GM21390 (cell line): Measurements from ENCODE around the gene PRKAB1.
"Not testable (repeated sequence)": the region's sequence is repeated elsewhere in the genome, so short reads cannot be mapped to it uniquely, and the experiment has no call there.

Experiments
- ATAC-seq: cut with Tn5 transposase; IDR thresholded peaks from one replicate; pipeline ENCODE4 v1.9.1; 2021; ENCODE audit not compliant: unreplicated experiment

PRKAB1 gene

GRCh38 chr12:119667577-119668323 is at the start of gene PRKAB1:
TSS of gene PRKAB1 (plus strand) at chr12:119668133. CDS start at chr12:119668245, 112 bp downstream.
- peak; percentile 90 for ATAC-seq

GRCh38 chr12:119618328-119618896 is 49.5 kb upstream of the PRKAB1 start:
- not testable (repeated sequence) for ATAC-seq

- ATAC-seq: no peak
These were observed 47.4 kb upstream of the PRKAB1 start for GRCh38 chr12:119620490-119620889.

DNA sequence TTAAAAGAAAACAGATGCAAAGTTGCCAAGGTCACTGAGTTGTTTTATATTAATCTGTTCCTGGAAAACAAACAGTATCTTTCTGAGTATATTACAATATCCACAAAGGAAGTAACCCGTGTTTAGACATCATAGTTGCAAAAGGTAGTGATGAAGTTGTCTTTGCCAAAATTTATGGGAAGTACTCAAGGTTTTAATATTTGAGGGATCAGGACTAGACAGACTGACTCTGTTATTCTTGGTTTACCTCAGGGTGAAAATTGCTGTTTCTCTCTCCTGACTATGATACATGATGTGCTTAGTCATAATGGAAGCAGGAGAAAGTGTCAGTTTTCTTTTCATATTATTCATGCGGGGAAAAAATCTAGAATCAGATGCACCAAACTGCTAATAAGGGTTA is 46.1 kb upstream of the PRKAB1 start:
- ATAC-seq: no peak

- no peak for ATAC-seq
These were observed 43.0 kb upstream of the PRKAB1 start for GRCh38 chr12:119624966-119625365.

DNA sequence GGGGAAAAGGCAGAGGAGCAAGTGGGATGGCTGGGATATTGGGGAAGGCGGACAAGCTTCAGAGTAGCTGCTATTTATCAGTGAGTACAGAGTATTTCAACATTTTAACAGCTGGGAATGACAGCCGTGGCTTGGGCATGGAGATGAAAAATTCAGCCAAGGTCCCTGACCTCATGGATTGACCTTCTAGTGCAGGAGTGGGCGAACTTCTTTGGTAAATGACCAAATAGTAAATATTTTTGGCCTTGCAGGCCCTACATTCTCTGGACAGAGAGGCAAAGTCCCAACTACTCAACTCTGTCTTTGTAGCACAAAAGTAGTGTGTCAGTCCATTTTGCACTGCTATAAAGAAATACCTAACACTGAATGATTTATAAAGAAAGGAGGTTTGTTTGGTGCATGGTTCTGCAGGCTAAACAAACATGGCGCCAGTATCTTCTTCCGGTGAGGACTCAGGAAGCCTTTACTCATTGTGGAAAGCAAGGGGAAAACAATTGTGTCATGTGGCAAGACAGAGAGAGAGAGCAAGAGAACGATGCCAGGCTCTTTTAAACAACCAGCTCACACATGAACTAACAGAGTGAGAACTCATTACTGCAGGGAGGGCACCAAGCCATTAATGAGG is 40.8 kb upstream of the PRKAB1 start:
- no peak for ATAC-seq

- no peak for ATAC-seq
These were observed 40.2 kb upstream of the PRKAB1 start for GRCh38 chr12:119627686-119628085.

- no peak for ATAC-seq
These were observed 37.6 kb upstream of the PRKAB1 start for GRCh38 chr12:119630223-119630780.

DNA sequence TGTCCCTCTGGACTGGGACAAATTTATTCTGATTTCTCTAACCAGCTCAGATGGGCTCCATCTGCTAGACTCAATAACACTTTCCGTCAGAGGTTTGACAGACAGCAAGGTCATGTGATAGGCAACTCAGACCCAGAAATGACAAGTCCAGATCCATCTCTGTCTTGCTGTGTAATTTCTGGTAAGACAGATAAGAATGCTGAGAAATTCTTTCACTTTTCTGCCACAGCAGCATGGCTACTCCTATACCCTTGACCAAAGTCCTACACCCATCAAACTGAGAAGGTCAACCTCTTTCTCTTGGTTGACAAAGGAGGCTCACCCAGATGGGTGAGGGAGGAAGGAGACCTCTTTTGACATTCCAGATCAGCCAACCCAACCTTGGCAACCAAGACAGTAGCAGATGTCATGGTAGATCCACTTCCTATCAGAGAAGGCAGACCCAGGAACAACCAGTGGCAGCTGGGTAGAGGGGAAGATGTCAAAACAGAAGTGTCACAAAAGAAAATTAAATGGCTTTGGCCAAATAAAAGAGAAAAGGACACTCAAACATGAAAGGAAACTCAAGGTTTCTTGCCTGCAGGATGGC is 36.9 kb upstream of the PRKAB1 start:
- no peak for ATAC-seq

DNA sequence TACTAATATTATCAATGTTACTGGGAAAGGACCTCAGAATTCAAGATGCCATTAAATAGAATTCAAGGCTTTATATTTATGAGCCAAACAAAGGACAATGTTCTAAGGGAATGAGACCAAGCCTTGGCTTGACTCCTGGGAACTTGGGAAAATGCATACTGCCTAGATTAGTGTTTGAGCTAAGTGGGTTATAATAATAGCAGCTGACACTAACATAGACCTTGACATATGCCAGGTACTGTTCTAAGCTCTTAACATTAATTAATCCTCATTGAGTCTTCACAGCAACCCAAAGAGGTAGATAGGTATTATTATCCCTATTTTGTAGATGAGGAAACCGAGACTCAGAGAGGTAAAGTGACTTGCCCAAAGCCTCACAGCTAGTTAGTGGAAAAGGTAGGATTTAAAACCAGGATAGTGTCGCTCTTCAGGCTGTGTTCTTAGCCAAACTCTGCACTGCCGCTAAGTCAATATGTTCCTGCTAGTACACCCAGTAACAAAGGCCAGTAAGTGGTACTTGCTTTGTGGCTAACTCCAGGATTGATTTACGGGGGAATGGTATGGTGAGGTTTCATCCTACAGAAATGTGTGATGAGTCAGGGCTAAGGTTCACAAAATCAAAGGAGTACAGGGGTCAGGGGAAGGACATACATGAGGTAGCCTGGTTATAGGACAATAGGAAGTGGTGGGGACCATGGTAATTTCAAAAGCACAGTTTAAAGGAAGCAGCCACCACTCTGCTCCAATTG is 35.8 kb upstream of the PRKAB1 start:
- ATAC-seq: no peak

- ATAC-seq: no peak
These were observed 33.2 kb upstream of the PRKAB1 start for GRCh38 chr12:119634743-119635142.

- no peak for ATAC-seq
These were observed 24.9 kb upstream of the PRKAB1 start for GRCh38 chr12:119642986-119643385.

GRCh38 chr12:119644930-119645329 is 23.0 kb upstream of the PRKAB1 start:
- ATAC-seq: no peak

GRCh38 chr12:119645535-119646059 is 22.3 kb upstream of the PRKAB1 start:
- ATAC-seq: no peak

DNA sequence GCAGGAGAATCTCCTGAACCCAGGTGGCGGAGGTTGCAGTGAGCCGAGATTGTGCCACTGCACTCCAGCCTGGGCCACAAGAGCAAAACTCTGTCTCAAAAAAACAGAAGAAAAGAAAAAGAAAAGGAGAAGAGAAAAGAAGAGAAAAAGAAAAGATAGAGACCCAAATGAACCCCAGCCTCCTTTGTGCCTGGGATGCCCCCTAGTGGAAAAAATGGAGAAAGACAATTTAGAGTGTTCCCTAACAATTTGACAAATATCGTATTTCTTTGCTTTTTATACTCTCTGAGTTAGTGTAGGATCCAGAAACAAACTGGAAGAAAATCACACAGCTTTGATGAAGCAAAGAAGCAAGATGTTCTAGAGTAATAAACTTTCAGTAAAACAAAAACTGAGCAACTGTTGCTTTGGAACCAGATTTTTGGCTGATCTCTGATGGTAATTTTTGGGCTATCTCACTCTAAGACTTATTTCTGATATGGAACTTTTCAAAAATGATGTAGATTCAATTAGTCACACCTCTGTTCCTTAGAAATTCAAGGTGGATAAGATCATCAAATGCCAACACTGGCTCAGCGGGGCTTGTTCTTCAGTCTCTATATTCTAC is 18.6 kb upstream of the PRKAB1 start:
- no peak for ATAC-seq

GRCh38 chr12:119652665-119653064 is 15.3 kb upstream of the PRKAB1 start:
- ATAC-seq: no peak

- not testable (repeated sequence) for ATAC-seq
These were observed 10.9 kb upstream of the PRKAB1 start for GRCh38 chr12:119657001-119657400.

DNA sequence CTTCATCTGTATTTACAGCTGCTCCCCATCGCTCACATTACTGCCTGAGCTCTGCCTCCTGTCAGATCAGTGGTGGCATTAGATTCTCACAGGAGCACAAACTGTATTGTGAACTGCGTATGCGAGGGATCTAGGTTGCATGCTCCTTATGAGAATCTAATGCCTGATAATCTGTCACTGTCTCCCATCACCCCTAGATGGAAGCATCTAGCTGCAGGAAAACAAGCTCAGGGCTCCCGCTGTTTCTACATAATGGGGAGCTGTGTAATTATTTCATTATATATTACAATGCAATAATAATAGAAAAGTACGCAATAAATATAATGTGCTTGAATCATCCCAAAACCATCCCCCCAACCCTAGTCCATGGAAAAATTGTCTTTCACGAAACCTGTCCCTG is 9.8 kb upstream of the PRKAB1 start:
- not testable (repeated sequence) for ATAC-seq

GRCh38 chr12:119659289-119659897 is 8.5 kb upstream of the PRKAB1 start:
- ATAC-seq: no peak

DNA sequence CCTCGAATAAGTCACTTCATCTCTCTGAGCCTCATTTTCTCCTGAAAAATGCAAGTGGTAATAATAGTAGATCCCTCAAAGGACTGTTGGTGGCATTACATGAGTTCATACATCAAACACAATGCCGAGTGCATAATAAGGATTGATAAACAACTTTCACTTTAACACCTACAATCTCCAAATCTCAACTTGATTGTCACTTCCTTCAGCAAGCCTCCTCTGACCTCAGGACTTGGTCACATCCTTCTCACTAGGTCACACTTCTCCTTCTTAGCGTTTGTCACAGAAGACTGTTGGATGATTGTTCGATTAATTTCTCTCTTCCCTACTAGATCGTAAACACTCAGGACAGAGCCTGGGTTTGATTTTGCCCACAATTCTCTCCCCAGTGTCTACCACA is 7.9 kb upstream of the PRKAB1 start:
- no peak for ATAC-seq
